ENCODE results near the gene SUGCT. TPM values are rescaled to one million over a fixed set of nuclear protein-coding genes. Genes with fewer than 3 reads are reported as not detected.

The SUGCT gene
- polyA plus RNA-seq, 1 of the 3 experiments (the other 2 are of a cell fraction), result 53.7 TPM

DNA sequence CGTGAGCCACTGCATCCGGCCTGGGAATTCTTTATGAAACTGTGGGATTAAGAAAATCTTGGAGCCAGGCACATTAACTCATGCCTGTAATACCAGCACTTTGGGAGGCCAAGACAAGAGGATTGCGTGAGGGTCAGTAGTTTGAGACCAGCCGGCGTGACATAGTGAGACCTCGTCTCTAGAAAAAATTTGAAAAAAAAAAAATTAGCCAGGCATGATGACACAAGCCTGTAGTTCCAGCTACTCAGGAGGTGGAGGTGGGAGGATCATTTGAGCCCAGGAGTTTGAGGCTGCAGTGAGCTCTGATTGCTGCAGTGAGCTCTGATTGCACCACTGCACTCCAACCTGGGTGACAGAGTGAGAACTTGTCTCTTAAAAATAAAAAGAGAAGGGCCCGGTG is 69.8 kb downstream of the SUGCT start:
- H3K9me3 ChIP-seq, result no peaks in the 10 kb centered on the region
- ChIA-PET CTCF (no interaction called here), POLR2A (no interaction called here)
- no peaks in the 10 kb centered on the region for H3K9me2 ChIP-seq
- H3K27me3 ChIP-seq (ENCODE audit: insufficient read depth), result no peaks in the 10 kb centered on the region
- H3K4me3 ChIP-seq (ENCODE audit: low read depth in 2 of 2, low read length in 1 of 2), result no peak overlapping the region
- H3F3A ChIP-seq (replicated peaks; ENCODE audit: insufficient read depth), result peaks cover 17% of the 10 kb centered on the region
- no peak overlapping the region for H3K4me2 ChIP-seq
- H4K20me1 ChIP-seq (ENCODE audit: insufficient read depth), result no peaks in the 10 kb centered on the region
- DNase-seq, result no peak
- no peaks in the 10 kb centered on the region for H3K79me2 ChIP-seq (ENCODE audit: insufficient read depth)
- H3K9ac ChIP-seq, result no peak overlapping the region
- TF ChIP-seq GATA2 (CRISPR knock-in tag; IDR thresholded peaks at IDR 0.05) (no peak), ZBTB33 (IDR thresholded peaks at IDR 0.05; ENCODE audit: borderline replicate concordance, low read depth) (no peak), RFX5 (IDR thresholded peaks at IDR 0.05; ENCODE audit: low read length) (no peak), SIN3A (IDR thresholded peaks at IDR 0.05; ENCODE audit: borderline replicate concordance, low read depth, low read length) (no peak), TEAD4 (IDR thresholded peaks at IDR 0.05; ENCODE audit: borderline replicate concordance, insufficient read depth) (no peak), TCF12 (IDR thresholded peaks at IDR 0.05) (no peak), RCOR1 (IDR thresholded peaks at IDR 0.05; ENCODE audit: low read length) (no peak), EP300 (IDR thresholded peaks at IDR 0.05; ENCODE audit: borderline replicate concordance in 1 of 2, low read depth in 1 of 2, low read length in 1 of 2) (no peak), JUND (IDR thresholded peaks at IDR 0.05) (no peak), NRF1 (IDR thresholded peaks at IDR 0.05; ENCODE audit: low read depth, low read length) (no peak), FOXJ3 (CRISPR knock-in tag; IDR thresholded peaks at IDR 0.05) (no peak), ELF1 (IDR thresholded peaks at IDR 0.05) (no peak)
- 82% methylated on average over 7 of the region's 7 CpGs for WGBS (ENCODE audit: low lambda C conversion rate)
- H2AFZ ChIP-seq (ENCODE audit: low read depth), result no peak overlapping the region
- peaks cover 0 to 17% of the 10 kb centered on the region in 2 experiments; a peak in 2 of 4 replicates for H3K4me1 ChIP-seq (ENCODE audit: control insufficient read depth in 1 of 2, insufficient read depth in 2 of 2, low read depth in 1 of 2, low read length in 1 of 2)
- H3K36me3 ChIP-seq (replicated peaks in 1 of 2; ENCODE audit: control insufficient read depth in 1 of 2, insufficient read depth in 2 of 2, low read length in 1 of 2), result no peaks in the 10 kb centered on the region
- H3K27ac ChIP-seq (ENCODE audit: low read depth in 2 of 2, low read length in 1 of 2), result no peak overlapping the region

DNA sequence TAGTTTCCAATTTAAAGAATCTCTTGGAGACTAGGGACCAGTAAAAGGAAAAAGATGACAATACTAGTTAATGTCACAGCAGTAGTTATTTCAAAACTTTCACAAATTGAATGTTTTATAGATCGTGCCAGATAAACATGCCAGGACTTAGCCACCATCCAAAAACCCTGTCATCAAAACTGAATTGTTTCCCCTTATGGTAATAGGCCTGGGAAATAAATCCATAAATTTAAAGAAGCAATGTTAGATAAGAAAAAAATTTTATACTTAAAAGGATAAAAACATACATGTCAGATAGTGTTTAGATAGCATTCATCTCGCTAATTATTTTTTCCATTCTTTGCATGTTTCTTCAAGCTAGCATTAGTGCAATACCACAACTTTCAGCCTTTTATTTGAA is 71.2 kb downstream of the SUGCT start:
- Histone ChIP-seq H3K27me3 (ENCODE audit: insufficient read depth) (no peaks in the 10 kb centered on the region), H3K9me3 (no peaks in the 10 kb centered on the region), H3K79me2 (ENCODE audit: insufficient read depth) (no peaks in the 10 kb centered on the region), H3K4me1 (ENCODE audit: control insufficient read depth in 1 of 2, insufficient read depth in 2 of 2, low read depth in 1 of 2, low read length in 1 of 2) (0 out of 4 replicates have a peak, but pooled peaks cover 0 to 6% of the 10 kb centered on the region in 2 experiments), H3K27ac (ENCODE audit: low read depth in 2 of 2, low read length in 1 of 2) (peak overlapping the region; percentile 58 to 67; a peak in 3 of 4 replicates), H3K9ac (peak overlapping the region; percentile 8; the same call in 1 of the 2 replicates), H3F3A (replicated peaks; ENCODE audit: insufficient read depth) (peaks cover 14% of the 10 kb centered on the region), H3K4me2 (no peak overlapping the region), H4K20me1 (ENCODE audit: insufficient read depth) (no peaks in the 10 kb centered on the region), H3K4me3 (ENCODE audit: low read depth in 2 of 2, low read length in 1 of 2) (no peak overlapping the region), H2AFZ (ENCODE audit: low read depth) (no peak overlapping the region; the same call in 1 of the 2 replicates), H3K36me3 (replicated peaks in 1 of 2; ENCODE audit: control insufficient read depth in 1 of 2, insufficient read depth in 2 of 2, low read length in 1 of 2) (no peaks in the 10 kb centered on the region), H3K9me2 (no peaks in the 10 kb centered on the region)
- no peak for DNase-seq
- CTCF ChIA-PET, result no interaction called here
- POLR2A ChIA-PET, result no interaction called here
- 75% methylated on average over 2 of the region's 2 CpGs for WGBS (ENCODE audit: low lambda C conversion rate)
- TF ChIP-seq FOXJ3 (CRISPR knock-in tag; IDR thresholded peaks at IDR 0.05) (no peak), ELF1 (IDR thresholded peaks at IDR 0.05) (no peak), CHD2 (IDR thresholded peaks at IDR 0.05; ENCODE audit: low read length, partially characterized antibody) (no peak), RAD21 (IDR thresholded peaks at IDR 0.05; ENCODE audit: low read length) (no peak), RCOR1 (IDR thresholded peaks at IDR 0.05; ENCODE audit: low read length) (no peak), MEF2A (IDR thresholded peaks at IDR 0.05; ENCODE audit: borderline replicate concordance, low read depth) (peak; percentile 53; the same call in 1 of the 2 replicates), YY1 (IDR thresholded peaks at IDR 0.05; ENCODE audit: low read depth) (no peak), GATA2 (CRISPR knock-in tag; IDR thresholded peaks at IDR 0.05) (no peak), NFIC (IDR thresholded peaks at IDR 0.05; ENCODE audit: borderline replicate concordance) (peak; percentile 52; the same call in 1 of the 2 replicates)
- TF ChIP-seq, protein P1, sequence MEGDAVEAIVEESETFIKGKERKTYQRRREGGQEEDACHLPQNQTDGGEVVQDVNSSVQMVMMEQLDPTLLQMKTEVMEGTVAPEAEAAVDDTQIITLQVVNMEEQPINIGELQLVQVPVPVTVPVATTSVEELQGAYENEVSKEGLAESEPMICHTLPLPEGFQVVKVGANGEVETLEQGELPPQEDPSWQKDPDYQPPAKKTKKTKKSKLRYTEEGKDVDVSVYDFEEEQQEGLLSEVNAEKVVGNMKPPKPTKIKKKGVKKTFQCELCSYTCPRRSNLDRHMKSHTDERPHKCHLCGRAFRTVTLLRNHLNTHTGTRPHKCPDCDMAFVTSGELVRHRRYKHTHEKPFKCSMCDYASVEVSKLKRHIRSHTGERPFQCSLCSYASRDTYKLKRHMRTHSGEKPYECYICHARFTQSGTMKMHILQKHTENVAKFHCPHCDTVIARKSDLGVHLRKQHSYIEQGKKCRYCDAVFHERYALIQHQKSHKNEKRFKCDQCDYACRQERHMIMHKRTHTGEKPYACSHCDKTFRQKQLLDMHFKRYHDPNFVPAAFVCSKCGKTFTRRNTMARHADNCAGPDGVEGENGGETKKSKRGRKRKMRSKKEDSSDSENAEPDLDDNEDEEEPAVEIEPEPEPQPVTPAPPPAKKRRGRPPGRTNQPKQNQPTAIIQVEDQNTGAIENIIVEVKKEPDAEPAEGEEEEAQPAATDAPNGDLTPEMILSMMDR (IDR thresholded peaks at IDR 0.05), result no peak
- TF ChIP-seq, protein P2, sequence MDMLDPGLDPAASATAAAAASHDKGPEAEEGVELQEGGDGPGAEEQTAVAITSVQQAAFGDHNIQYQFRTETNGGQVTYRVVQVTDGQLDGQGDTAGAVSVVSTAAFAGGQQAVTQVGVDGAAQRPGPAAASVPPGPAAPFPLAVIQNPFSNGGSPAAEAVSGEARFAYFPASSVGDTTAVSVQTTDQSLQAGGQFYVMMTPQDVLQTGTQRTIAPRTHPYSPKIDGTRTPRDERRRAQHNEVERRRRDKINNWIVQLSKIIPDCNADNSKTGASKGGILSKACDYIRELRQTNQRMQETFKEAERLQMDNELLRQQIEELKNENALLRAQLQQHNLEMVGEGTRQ (IDR thresholded peaks at IDR 0.05; ENCODE audit: borderline replicate concordance, low read depth, low read length), result no peak
- TF ChIP-seq, protein P3, sequence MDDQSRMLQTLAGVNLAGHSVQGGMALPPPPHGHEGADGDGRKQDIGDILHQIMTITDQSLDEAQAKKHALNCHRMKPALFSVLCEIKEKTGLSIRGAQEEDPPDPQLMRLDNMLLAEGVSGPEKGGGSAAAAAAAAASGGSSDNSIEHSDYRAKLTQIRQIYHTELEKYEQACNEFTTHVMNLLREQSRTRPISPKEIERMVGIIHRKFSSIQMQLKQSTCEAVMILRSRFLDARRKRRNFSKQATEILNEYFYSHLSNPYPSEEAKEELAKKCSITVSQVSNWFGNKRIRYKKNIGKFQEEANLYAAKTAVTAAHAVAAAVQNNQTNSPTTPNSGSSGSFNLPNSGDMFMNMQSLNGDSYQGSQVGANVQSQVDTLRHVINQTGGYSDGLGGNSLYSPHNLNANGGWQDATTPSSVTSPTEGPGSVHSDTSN (IDR thresholded peaks at IDR 0.05), result peak; percentile 93

Data from SK-N-SH (cell line).